ENCODE measurements around the gene ALDH9A1. TPM values are rescaled to one million over a fixed set of nuclear protein-coding genes. Genes with fewer than 3 reads are reported as not detected.
"Not testable (repeated sequence)": the region's sequence is repeated elsewhere in the genome, so short reads cannot be mapped to it uniquely, and the experiment has no call there.

Gene ALDH9A1
- 28.7 TPM for total RNA-seq

GRCh38 chr1:165697881-165698760 is at the start of gene ALDH9A1:
Gene ALDH9A1, minus strand, starts transcription at chr1:165698562. Its CDS starts 4 bp downstream, at chr1:165698558.
- Histone ChIP-seq H3K4me3 (ENCODE audit: low read length) (peak within 1 kb of the TSS; percentile 91), H3K27me3 (ENCODE audit: insufficient read depth, low read length) (no peaks in the 10 kb centered on the region), H3K9me3 (ENCODE audit: low read depth, low read length) (no peaks in the 10 kb centered on the region), H3K4me1 (ENCODE audit: insufficient read depth, low read length) (peaks cover 32% of the 10 kb centered on the region)

DNA sequence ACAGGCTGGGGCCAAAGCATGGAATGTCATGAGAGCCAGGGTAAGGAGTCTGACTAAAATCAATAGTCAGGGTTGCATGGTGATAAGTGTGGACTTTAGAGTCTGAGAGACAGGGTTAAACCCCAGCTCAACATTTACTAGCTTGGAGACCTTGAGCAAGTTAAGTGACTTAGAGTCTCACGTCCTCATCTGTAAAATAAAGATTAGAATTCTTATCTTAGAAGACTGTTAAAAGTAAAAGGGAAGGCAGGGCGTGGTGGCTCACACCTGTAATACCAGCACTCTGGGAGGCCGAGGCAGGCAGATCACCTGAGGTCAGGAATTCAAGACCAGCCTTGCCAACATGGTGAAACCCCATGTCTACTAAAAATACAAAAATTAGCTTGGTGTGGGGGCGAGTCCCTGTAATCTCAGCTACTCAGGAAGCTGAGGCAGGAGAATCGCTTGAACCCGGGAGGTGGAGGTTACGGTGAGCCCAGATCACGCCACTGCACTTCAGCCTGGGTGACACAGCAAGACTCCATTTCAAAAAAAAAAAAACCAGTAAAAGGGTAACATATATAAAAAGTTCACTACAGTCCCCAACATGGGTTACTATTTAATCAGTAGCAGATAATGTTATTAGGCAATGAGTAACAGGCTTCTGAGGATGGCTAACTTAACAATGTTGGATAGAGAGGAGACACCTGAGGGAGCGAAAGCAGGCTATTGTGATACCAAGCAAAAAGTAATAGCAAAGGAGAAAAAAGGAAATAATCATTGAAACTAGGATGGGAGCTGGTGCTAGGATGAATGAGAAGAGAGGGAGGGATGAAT is 49.5 kb upstream of the ALDH9A1 start:
- Histone ChIP-seq H3K9me3 (ENCODE audit: low read depth, low read length) (no peaks in the 10 kb centered on the region), H3K27me3 (ENCODE audit: insufficient read depth, low read length) (no peaks in the 10 kb centered on the region), H3K4me3 (ENCODE audit: low read length) (no peak overlapping the region), H3K4me1 (ENCODE audit: insufficient read depth, low read length) (no peaks in the 10 kb centered on the region)

- H3K27me3 ChIP-seq (ENCODE audit: insufficient read depth, low read length); H3K9me3 ChIP-seq (ENCODE audit: low read depth, low read length); H3K4me1 ChIP-seq (ENCODE audit: insufficient read depth, low read length); H3K4me3 ChIP-seq (ENCODE audit: low read length): not testable (repeated sequence)
Measured at GRCh38 chr1:165744913-165745312, 46.6 kb upstream of the ALDH9A1 start.

GRCh38 chr1:165742194-165742593 is 43.8 kb upstream of the ALDH9A1 start:
- Histone ChIP-seq H3K27me3 (ENCODE audit: insufficient read depth, low read length) (no peaks in the 10 kb centered on the region), H3K4me1 (ENCODE audit: insufficient read depth, low read length) (peaks cover 4% of the 10 kb centered on the region), H3K4me3 (ENCODE audit: low read length) (no peak overlapping the region), H3K9me3 (ENCODE audit: low read depth, low read length) (no peaks in the 10 kb centered on the region)

DNA sequence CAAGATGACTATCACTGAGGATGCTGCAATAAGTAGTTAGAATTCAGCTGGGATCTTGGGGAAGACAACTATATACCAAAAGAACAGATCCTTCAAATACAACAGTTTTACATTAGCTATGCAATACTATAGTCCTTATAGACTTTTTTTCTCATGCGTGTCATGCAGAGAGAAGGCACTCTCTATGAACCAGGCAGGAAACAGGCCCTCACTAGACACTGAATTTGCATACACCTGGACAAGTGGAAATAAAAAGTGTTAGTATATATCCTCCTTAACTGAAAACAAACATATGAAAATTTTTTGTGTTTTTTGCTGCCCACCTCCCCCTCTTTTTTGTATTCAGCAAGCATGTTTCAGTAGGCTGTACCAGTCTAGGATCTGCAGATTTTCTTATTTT is 40.4 kb upstream of the ALDH9A1 start:
- Histone ChIP-seq H3K27me3 (ENCODE audit: insufficient read depth, low read length) (no peaks in the 10 kb centered on the region), H3K4me3 (ENCODE audit: low read length) (no peak overlapping the region), H3K4me1 (ENCODE audit: insufficient read depth, low read length) (peaks cover 4% of the 10 kb centered on the region), H3K9me3 (ENCODE audit: low read depth, low read length) (no peaks in the 10 kb centered on the region)

- H3K4me1 ChIP-seq (ENCODE audit: insufficient read depth, low read length), result peaks cover 4% of the 10 kb centered on the region
- H3K27me3 ChIP-seq (ENCODE audit: insufficient read depth, low read length), result no peaks in the 10 kb centered on the region
Measured at GRCh38 chr1:165737196-165737595, 38.8 kb upstream of the ALDH9A1 start.

GRCh38 chr1:165734906-165735305 is 36.5 kb upstream of the ALDH9A1 start:
- Histone ChIP-seq H3K27me3 (ENCODE audit: insufficient read depth, low read length) (no peaks in the 10 kb centered on the region), H3K9me3 (ENCODE audit: low read depth, low read length) (no peaks in the 10 kb centered on the region), H3K4me3 (ENCODE audit: low read length) (no peak overlapping the region), H3K4me1 (ENCODE audit: insufficient read depth, low read length) (peaks cover 4% of the 10 kb centered on the region)

More at GRCh38 chr1:165737196-165737595, 38.8 kb upstream of the ALDH9A1 start:
- Histone ChIP-seq H3K4me3 (ENCODE audit: low read length) (no peak overlapping the region), H3K9me3 (ENCODE audit: low read depth, low read length) (no peaks in the 10 kb centered on the region)

GRCh38 chr1:165726841-165727240 is 28.5 kb upstream of the ALDH9A1 start:
- no peaks in the 10 kb centered on the region for H3K27me3 ChIP-seq (ENCODE audit: insufficient read depth, low read length)
- no peaks in the 10 kb centered on the region for H3K9me3 ChIP-seq (ENCODE audit: low read depth, low read length)
- H3K4me3 ChIP-seq (ENCODE audit: low read length), result no peak overlapping the region
- H3K4me1 ChIP-seq (ENCODE audit: insufficient read depth, low read length), result no peaks in the 10 kb centered on the region

DNA sequence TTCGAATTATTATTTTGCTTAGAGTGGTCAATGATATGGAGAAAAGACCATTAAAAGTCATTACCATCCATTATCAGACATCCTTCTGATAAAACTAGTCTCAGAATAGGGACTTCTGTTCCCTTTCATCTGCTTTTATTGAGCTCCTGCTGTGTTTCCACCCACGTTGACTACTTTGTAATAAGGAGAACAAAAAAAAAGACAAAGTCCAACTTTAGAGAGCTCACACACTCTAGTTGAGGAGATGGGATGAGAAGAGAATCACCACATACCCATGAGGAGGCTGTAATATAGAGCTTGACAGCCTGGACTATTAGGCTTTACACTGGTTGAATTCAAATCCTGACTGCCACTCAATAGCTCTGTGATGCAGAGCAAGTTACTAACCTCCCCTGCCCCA is 27.8 kb upstream of the ALDH9A1 start:
- H3K4me3 ChIP-seq (ENCODE audit: low read length), result no peak overlapping the region
- H3K27me3 ChIP-seq (ENCODE audit: insufficient read depth, low read length), result no peaks in the 10 kb centered on the region
- no peaks in the 10 kb centered on the region for H3K9me3 ChIP-seq (ENCODE audit: low read depth, low read length)
- H3K4me1 ChIP-seq (ENCODE audit: insufficient read depth, low read length), result no peaks in the 10 kb centered on the region

GRCh38 chr1:165717918-165718515 is 19.7 kb upstream of the ALDH9A1 start:
- no peaks in the 10 kb centered on the region for H3K4me1 ChIP-seq (ENCODE audit: insufficient read depth, low read length)
- no peaks in the 10 kb centered on the region for H3K9me3 ChIP-seq (ENCODE audit: low read depth, low read length)
- no peak overlapping the region for H3K4me3 ChIP-seq (ENCODE audit: low read length)
- no peaks in the 10 kb centered on the region for H3K27me3 ChIP-seq (ENCODE audit: insufficient read depth, low read length)

DNA sequence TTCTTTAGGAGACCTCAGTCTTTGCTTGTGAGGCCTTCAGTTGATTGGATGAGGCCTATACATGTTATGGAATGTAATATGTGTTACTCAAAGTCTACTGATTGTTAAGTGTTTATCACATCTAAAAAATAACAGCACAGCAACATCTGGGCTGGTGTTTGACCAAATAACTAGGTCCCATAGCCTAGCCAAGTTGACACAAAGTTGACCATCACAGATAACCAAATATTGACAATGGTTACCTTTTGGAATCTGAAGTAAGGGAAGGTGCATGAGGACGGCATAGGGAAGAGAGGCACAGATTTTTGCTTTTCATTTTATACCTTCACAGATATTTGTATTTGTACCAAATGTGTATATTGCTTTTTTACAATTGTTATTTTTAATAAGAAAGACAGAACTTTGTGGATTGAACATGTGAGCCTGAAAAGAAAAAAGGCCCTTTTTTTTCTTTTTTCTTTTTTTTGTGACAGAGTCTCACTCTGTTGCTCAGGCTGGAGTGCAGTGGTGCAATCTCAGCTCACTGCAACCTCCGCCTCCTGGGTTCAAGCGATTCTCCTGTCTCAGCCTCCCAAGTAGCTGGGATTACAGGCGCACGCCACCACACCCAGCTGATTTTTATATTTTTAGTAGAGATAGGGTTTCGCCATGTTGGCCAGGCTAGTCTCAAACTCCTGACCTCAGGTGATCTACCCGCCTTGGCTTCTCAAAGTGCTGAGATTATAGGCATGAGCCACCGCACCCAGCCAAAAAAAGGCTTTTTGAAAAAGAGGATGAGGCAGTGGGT is 18.1 kb upstream of the ALDH9A1 start:
- not testable (repeated sequence) for H3K4me1 ChIP-seq (ENCODE audit: insufficient read depth, low read length); H3K4me3 ChIP-seq (ENCODE audit: low read length); H3K27me3 ChIP-seq (ENCODE audit: insufficient read depth, low read length); H3K9me3 ChIP-seq (ENCODE audit: low read depth, low read length)

GRCh38 chr1:165712764-165713163 is 14.4 kb upstream of the ALDH9A1 start:
- Histone ChIP-seq H3K4me1 (ENCODE audit: insufficient read depth, low read length) (no peaks in the 10 kb centered on the region), H3K9me3 (ENCODE audit: low read depth, low read length) (no peaks in the 10 kb centered on the region), H3K4me3 (ENCODE audit: low read length) (no peak overlapping the region), H3K27me3 (ENCODE audit: insufficient read depth, low read length) (no peaks in the 10 kb centered on the region)

GRCh38 chr1:165707984-165708706 is 9.8 kb upstream of the ALDH9A1 start:
- Histone ChIP-seq H3K9me3 (ENCODE audit: low read depth, low read length) (no peaks in the 10 kb centered on the region), H3K27me3 (ENCODE audit: insufficient read depth, low read length) (no peaks in the 10 kb centered on the region), H3K4me3 (ENCODE audit: low read length) (no peak overlapping the region), H3K4me1 (ENCODE audit: insufficient read depth, low read length) (no peaks in the 10 kb centered on the region)

DNA sequence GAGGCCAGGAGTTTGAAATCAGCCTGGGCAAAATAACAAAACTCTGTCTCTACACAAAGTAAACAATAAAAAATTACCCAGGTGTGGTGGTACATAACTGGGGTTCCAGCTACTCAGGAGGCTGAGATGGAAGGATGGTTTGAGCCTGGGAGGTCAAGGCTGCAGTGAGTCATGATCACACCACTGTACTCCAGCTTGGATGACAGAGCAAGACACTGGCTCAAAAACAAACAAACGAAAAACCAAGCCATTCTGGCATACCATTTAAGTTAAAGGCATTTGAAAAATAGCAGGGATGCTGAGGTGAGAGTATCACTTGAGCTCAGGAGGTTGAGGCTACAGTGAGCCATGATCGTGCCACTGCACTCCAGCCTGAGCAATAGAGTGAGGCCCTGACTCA is 5.3 kb upstream of the ALDH9A1 start:
- Histone ChIP-seq H3K27me3 (ENCODE audit: insufficient read depth, low read length) (no peaks in the 10 kb centered on the region), H3K4me1 (ENCODE audit: insufficient read depth, low read length) (peaks cover 10% of the 10 kb centered on the region), H3K9me3 (ENCODE audit: low read depth, low read length) (no peaks in the 10 kb centered on the region), H3K4me3 (ENCODE audit: low read length) (no peak overlapping the region)

All from mononuclear cell (primary cell).